Measurements from ENCODE around the gene ZNFX1.

GRCh38 chr20:49303065-49303552 lies 25.3 kb upstream of the ZNFX1 start:
- TF ChIP-seq CTCF (IDR thresholded peaks at IDR 0.05; ENCODE audit: borderline replicate concordance, extremely low read depth, low read length, poor library complexity, severe bottlenecking) (no peak), EZH2 (IDR thresholded peaks at IDR 0.05; ENCODE audit: borderline replicate concordance, low read depth, low read length, severe bottlenecking) (no peak)
